ENCODE measurements around the gene HAGH. TPM values are rescaled to one million over a fixed set of nuclear protein-coding genes. Genes with fewer than 3 reads are reported as not detected.

HAGH gene
- total RNA-seq, 1 experiment from 2014 or later, result 31.3 TPM

GRCh38 chr16:1762196-1762878 lies 64.3 kb downstream of the HAGH start:
- DNase-seq (ENCODE audit: low spot score), result no peak

GRCh38 chr16:1761751-1762150 lies 64.9 kb downstream of the HAGH start:
- DNase-seq (ENCODE audit: low spot score), result no peak

- no peak for DNase-seq (ENCODE audit: low spot score)
Observed at GRCh38 chr16:1760911-1761310, 65.7 kb downstream of the HAGH start.

GRCh38 chr16:1759511-1759910 lies 67.1 kb downstream of the HAGH start:
- no peak for DNase-seq (ENCODE audit: low spot score)

GRCh38 chr16:1758923-1759322 lies 67.7 kb downstream of the HAGH start:
- no peak for DNase-seq (ENCODE audit: low spot score)

- DNase-seq (ENCODE audit: low spot score), result no peak
Observed at GRCh38 chr16:1757714-1758461, 68.7 kb downstream of the HAGH start.

Other genes starting within 250 kb of the HAGH start
- 8.4 and 12.2 TPM in 2 replicates for gene IFT140, start 214.8 kb downstream of the HAGH start, total RNA-seq (2014; rRNA removed; shearing (Covaris generic))
- gene CRAMP1, start 214.5 kb downstream of the HAGH start, total RNA-seq (2014; rRNA removed; shearing (Covaris generic)), result 2.4 and 3.1 TPM in 2 replicates
- 54.4 and 71.2 TPM in 2 replicates for gene JPT2, start 148.5 kb downstream of the HAGH start, total RNA-seq (2014; rRNA removed; shearing (Covaris generic))
- gene MAPK8IP3, start 120.6 kb downstream of the HAGH start, total RNA-seq (2014; rRNA removed; shearing (Covaris generic)), result 2.6 and 4.4 TPM in 2 replicates
- 0.50 TPM in 1 of 2 replicates, not detected in the other for gene NME3, start 55.3 kb downstream of the HAGH start, total RNA-seq (2014; rRNA removed; shearing (Covaris generic))
- gene EME2, start 54.0 kb downstream of the HAGH start, total RNA-seq (2014; rRNA removed; shearing (Covaris generic)), result 0.90 and 1.2 TPM in 2 replicates
- 114 and 125 TPM in 2 replicates for gene MRPS34, start 53.7 kb downstream of the HAGH start, total RNA-seq (2014; rRNA removed; shearing (Covaris generic))
- 20.1 and 23.9 TPM in 2 replicates for gene SPSB3, start 44.3 kb downstream of the HAGH start, total RNA-seq (2014; rRNA removed; shearing (Covaris generic))
- gene NUBP2, start 43.9 kb downstream of the HAGH start, total RNA-seq (2014; rRNA removed; shearing (Covaris generic)), result 38.9 and 112 TPM in 2 replicates
- gene IGFALS, start 33.1 kb downstream of the HAGH start, total RNA-seq (2014; rRNA removed; shearing (Covaris generic)), result not detected in 2 replicates
- gene FAHD1, start 381 bp upstream of the HAGH start, total RNA-seq (2014; rRNA removed; shearing (Covaris generic)), result 23.8 and 27.6 TPM in 2 replicates
- 2.8 and 9.0 TPM in 2 replicates for gene MEIOB, start 45.3 kb upstream of the HAGH start, total RNA-seq (2014; rRNA removed; shearing (Covaris generic))
- gene HS3ST6, start 91.6 kb upstream of the HAGH start, total RNA-seq (2014; rRNA removed; shearing (Covaris generic)), result not detected in 2 replicates
- 25.3 and 32.7 TPM in 2 replicates for gene MSRB1, start 116.4 kb upstream of the HAGH start, total RNA-seq (2014; rRNA removed; shearing (Covaris generic))
- not detected in 2 replicates for gene RPL3L, start 127.9 kb upstream of the HAGH start, total RNA-seq (2014; rRNA removed; shearing (Covaris generic))
- 360 and 447 TPM in 2 replicates for gene NDUFB10, start 132.7 kb upstream of the HAGH start, total RNA-seq (2014; rRNA removed; shearing (Covaris generic))
- gene RPS2, start 138.0 kb upstream of the HAGH start, total RNA-seq (2014; rRNA removed; shearing (Covaris generic)), result 2,920 and 3,088 TPM in 2 replicates
- not detected in 2 replicates for gene RNF151, start 140.0 kb upstream of the HAGH start, total RNA-seq (2014; rRNA removed; shearing (Covaris generic))
- 50.8 and 55.9 TPM in 2 replicates for gene TBL3, start 145.2 kb upstream of the HAGH start, total RNA-seq (2014; rRNA removed; shearing (Covaris generic))
- gene NOXO1, start 154.6 kb upstream of the HAGH start, total RNA-seq (2014; rRNA removed; shearing (Covaris generic)), result not detected in 2 replicates
- gene GFER, start 157.4 kb upstream of the HAGH start, total RNA-seq (2014; rRNA removed; shearing (Covaris generic)), result 13.4 and 15.1 TPM in 2 replicates
- gene SYNGR3, start 163.1 kb upstream of the HAGH start, total RNA-seq (2014; rRNA removed; shearing (Covaris generic)), result 3.4 and 7.7 TPM in 2 replicates
- 5.5 and 10.4 TPM in 2 replicates for gene ZNF598, start 183.0 kb upstream of the HAGH start, total RNA-seq (2014; rRNA removed; shearing (Covaris generic))
- gene NPW, start 193.0 kb upstream of the HAGH start, total RNA-seq (2014; rRNA removed; shearing (Covaris generic)), result 2.7 TPM in 1 of 2 replicates, not detected in the other
- gene NHERF2, start 200.1 kb upstream of the HAGH start, total RNA-seq (2014; rRNA removed; shearing (Covaris generic)), result 33.1 and 33.7 TPM in 2 replicates
- gene NTHL1, start 221.0 kb upstream of the HAGH start, total RNA-seq (2014; rRNA removed; shearing (Covaris generic)), result 28.2 and 42.3 TPM in 2 replicates
- gene TSC2, start 221.2 kb upstream of the HAGH start, total RNA-seq (2014; rRNA removed; shearing (Covaris generic)), result 11.0 and 15.6 TPM in 2 replicates

Measured in H4 (cell line).